ENCODE data around the gene CUX1. TPM values are rescaled to one million over a fixed set of nuclear protein-coding genes. Genes with fewer than 3 reads are reported as not detected.

The CUX1 gene
- total RNA-seq, 4 donors from 2014 or later: 42.8 to 59.0 (median 47.4) TPM

- TF ChIP-seq CTCF (IDR thresholded peaks at IDR 0.05; ENCODE audit: low read depth): no peak
These were observed 508.9 kb downstream of the CUX1 start for GRCh38 chr7:102326157-102326889.

Small RNA genes lying within 50 kb of the gene (small RNA-seq; reads per million reads assigned to genes)
- gene AC005086.2 (not detected), gene AC005086.3 (not detected), gene AC005086.4 (not detected), gene AC005088.1 (not detected), gene MIR4285 (not detected), gene RF00554 (not detected)

Other genes starting within 250 kb of the CUX1 start
- not detected for gene MYL10, start 188.3 kb upstream of the CUX1 start, total RNA-seq

All from subcutaneous adipose tissue (tissue), 4 donors.